H1 (cell line): ENCODE results near the gene MED28. TPM values are rescaled to one million over a fixed set of nuclear protein-coding genes. Genes with fewer than 3 reads are reported as not detected.

ENCODE experiments used
- ASH2L ChIP-seq: fragments of 200-600, 300-600 bp; sonication (generic); IDR thresholded peaks from one replicate; pipeline ENCODE4 v1.7.1; 2017; ENCODE audit warnings: low read length
- BACH1 ChIP-seq: IDR thresholded peaks from 2 replicates; pipeline ENCODE4 v1.6.1; 2012; ENCODE audit warnings: low read length, improper control_type of control experiment
- CBX8 ChIP-seq: fragments of 300-800, 300-1000 bp; sonication (generic); IDR thresholded peaks from 2 replicates; pipeline ENCODE4 v1.7.1; 2016; ENCODE audit warnings: low read depth, low read length, borderline replicate concordance
- CTCF ChIP-seq, 3 experiments: IDR thresholded peaks; 1 replicate in 2 of 3; 2 replicates in 1 of 3; pipeline versions ENCODE4 v1.5.1 to v1.6.1; 2011; ENCODE audit warnings: low read length in 3 of 3, mild to moderate bottlenecking in 3 of 3, inconsistent platforms in 2 of 3, low read depth in 1 of 3, moderate library complexity in 1 of 3; ENCODE audit not compliant: insufficient read depth in 1 of 3; ENCODE audit errors: control extremely low read depth in 1 of 3
- GABPA ChIP-seq: IDR thresholded peaks from 2 replicates; pipeline ENCODE4 v1.6.1; 2011; ENCODE audit warnings: mild to moderate bottlenecking, low read length, moderate library complexity, borderline replicate concordance; ENCODE audit not compliant: insufficient read depth
- NRF1 ChIP-seq: IDR thresholded peaks from 2 replicates; pipeline ENCODE4 v1.6.1; 2011; ENCODE audit warnings: mild to moderate bottlenecking, low read depth, low read length, improper control_type of control experiment
- RXRA ChIP-seq: IDR thresholded peaks from 2 replicates; pipeline ENCODE4 v1.6.1; 2011; ENCODE audit warnings: low read depth, mild to moderate bottlenecking, low read length, moderate library complexity; ENCODE audit not compliant: insufficient read depth
- SAP30 ChIP-seq: fragments of 300-600 bp; sonication (generic); IDR thresholded peaks from 2 replicates; pipeline ENCODE4 v1.7.1; 2012; ENCODE audit warnings: low read length, moderate library complexity, mild to moderate bottlenecking, inconsistent platforms; ENCODE audit not compliant: insufficient read depth, insufficient replicate concordance
- polyA plus RNA-seq, 7 experiments: library from polyadenylated mRNA; depleted of rRNA in 3 of 7; stranded (reverse) in 5 of 7; unstranded in 2 of 7; fragments of >200 nt in 5 of 7; fragments of 200-250 nt in 2 of 7; gene quantifications; 1 replicate in 5 of 7; 2 replicates in 1 of 7; 4 replicates in 1 of 7; pipeline versions ENCODE4 v1.2.1 to v1.2.3, GENCODE V29; 2011 to 2013; ENCODE audit warnings: missing spikeins in 2 of 7, mixed read lengths in 2 of 7
- total RNA-seq: library from RNA; stranded (reverse); fragmentation: NEBNext Ultra II Directional; extraction: Animal tissue kit (Norgen Biotek cat#: 25700); gene quantifications from 2 replicates; pipeline ENCODE4 v1.2.1, GENCODE V29; 2021
- TF ChIP-seq, protein P1 (sequence below): fragments of 300-600 bp; sonication (generic); IDR thresholded peaks from 2 replicates; pipeline ENCODE4 v1.7.1; 2012; ENCODE audit warnings: low read length, moderate library complexity, mild to moderate bottlenecking, inconsistent platforms; ENCODE audit not compliant: insufficient replicate concordance

MED28 gene
- total and polyA plus RNA-seq, 2 of the 8 experiments (the other 6 are each of a cell fraction or from before 2014, with no cell fraction given): 24.0 to 87.1 TPM

DNA sequence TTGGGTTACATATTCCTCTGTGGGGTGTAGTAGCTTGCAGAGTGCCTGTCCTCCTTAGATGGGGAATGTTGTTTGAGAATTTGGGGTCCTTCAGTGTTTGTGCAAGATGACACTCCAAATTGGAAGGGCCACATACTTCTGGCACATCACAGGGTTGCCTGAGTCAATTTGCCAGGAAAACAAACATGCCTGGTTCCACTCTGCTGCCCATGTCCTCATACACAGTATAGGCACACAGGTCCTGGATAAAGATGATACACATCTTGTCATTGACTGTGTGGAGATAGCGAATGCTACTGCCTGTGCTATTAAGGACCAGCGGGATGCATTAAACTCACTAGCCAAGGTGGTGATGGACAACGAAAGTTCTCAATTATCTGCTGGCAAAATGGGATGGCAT, 48.6 kb upstream of the MED28 start (continued):
- TF ChIP-seq, protein P1, sequence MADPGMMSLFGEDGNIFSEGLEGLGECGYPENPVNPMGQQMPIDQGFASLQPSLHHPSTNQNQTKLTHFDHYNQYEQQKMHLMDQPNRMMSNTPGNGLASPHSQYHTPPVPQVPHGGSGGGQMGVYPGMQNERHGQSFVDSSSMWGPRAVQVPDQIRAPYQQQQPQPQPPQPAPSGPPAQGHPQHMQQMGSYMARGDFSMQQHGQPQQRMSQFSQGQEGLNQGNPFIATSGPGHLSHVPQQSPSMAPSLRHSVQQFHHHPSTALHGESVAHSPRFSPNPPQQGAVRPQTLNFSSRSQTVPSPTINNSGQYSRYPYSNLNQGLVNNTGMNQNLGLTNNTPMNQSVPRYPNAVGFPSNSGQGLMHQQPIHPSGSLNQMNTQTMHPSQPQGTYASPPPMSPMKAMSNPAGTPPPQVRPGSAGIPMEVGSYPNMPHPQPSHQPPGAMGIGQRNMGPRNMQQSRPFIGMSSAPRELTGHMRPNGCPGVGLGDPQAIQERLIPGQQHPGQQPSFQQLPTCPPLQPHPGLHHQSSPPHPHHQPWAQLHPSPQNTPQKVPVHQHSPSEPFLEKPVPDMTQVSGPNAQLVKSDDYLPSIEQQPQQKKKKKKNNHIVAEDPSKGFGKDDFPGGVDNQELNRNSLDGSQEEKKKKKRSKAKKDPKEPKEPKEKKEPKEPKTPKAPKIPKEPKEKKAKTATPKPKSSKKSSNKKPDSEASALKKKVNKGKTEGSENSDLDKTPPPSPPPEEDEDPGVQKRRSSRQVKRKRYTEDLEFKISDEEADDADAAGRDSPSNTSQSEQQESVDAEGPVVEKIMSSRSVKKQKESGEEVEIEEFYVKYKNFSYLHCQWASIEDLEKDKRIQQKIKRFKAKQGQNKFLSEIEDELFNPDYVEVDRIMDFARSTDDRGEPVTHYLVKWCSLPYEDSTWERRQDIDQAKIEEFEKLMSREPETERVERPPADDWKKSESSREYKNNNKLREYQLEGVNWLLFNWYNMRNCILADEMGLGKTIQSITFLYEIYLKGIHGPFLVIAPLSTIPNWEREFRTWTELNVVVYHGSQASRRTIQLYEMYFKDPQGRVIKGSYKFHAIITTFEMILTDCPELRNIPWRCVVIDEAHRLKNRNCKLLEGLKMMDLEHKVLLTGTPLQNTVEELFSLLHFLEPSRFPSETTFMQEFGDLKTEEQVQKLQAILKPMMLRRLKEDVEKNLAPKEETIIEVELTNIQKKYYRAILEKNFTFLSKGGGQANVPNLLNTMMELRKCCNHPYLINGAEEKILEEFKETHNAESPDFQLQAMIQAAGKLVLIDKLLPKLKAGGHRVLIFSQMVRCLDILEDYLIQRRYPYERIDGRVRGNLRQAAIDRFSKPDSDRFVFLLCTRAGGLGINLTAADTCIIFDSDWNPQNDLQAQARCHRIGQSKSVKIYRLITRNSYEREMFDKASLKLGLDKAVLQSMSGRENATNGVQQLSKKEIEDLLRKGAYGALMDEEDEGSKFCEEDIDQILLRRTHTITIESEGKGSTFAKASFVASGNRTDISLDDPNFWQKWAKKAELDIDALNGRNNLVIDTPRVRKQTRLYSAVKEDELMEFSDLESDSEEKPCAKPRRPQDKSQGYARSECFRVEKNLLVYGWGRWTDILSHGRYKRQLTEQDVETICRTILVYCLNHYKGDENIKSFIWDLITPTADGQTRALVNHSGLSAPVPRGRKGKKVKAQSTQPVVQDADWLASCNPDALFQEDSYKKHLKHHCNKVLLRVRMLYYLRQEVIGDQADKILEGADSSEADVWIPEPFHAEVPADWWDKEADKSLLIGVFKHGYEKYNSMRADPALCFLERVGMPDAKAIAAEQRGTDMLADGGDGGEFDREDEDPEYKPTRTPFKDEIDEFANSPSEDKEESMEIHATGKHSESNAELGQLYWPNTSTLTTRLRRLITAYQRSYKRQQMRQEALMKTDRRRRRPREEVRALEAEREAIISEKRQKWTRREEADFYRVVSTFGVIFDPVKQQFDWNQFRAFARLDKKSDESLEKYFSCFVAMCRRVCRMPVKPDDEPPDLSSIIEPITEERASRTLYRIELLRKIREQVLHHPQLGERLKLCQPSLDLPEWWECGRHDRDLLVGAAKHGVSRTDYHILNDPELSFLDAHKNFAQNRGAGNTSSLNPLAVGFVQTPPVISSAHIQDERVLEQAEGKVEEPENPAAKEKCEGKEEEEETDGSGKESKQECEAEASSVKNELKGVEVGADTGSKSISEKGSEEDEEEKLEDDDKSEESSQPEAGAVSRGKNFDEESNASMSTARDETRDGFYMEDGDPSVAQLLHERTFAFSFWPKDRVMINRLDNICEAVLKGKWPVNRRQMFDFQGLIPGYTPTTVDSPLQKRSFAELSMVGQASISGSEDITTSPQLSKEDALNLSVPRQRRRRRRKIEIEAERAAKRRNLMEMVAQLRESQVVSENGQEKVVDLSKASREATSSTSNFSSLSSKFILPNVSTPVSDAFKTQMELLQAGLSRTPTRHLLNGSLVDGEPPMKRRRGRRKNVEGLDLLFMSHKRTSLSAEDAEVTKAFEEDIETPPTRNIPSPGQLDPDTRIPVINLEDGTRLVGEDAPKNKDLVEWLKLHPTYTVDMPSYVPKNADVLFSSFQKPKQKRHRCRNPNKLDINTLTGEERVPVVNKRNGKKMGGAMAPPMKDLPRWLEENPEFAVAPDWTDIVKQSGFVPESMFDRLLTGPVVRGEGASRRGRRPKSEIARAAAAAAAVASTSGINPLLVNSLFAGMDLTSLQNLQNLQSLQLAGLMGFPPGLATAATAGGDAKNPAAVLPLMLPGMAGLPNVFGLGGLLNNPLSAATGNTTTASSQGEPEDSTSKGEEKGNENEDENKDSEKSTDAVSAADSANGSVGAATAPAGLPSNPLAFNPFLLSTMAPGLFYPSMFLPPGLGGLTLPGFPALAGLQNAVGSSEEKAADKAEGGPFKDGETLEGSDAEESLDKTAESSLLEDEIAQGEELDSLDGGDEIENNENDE: no peak
- TF ChIP-seq GABPA (no peak), ASH2L (no peak), NRF1 (no peak), CBX8 (no peak), RXRA (no peak), CTCF (IDR thresholded peaks at IDR 0.05; ENCODE audit: control extremely low read depth in 1 of 3, insufficient read depth in 1 of 3, low read depth in 1 of 3, low read length in 3 of 3) (no peak), BACH1 (no peak), SAP30 (no peak)
